GM23338 (cell line): ENCODE measurements around the gene SULT2B1. TPM values are rescaled to one million over a fixed set of nuclear protein-coding genes. Genes with fewer than 3 reads are reported as not detected.
A peak's percentile ranks its signal among the peaks of the same experiment; 100 is the strongest.
"Not testable (repeated sequence)": the region's sequence is repeated elsewhere in the genome, so short reads cannot be mapped to it uniquely, and the experiment has no call there.

Experiments
- ATAC-seq: fragments of 200-7000 bp; cut with Tn5 transposase; 3 replicates; pipeline ENCODE4 v1.9.1; 2020
- DNase-seq: peaks from one replicate; pipeline ENCODE4 v3.0.0-alpha.2; 2015; ENCODE audit warnings: low spot score
- H2AFZ ChIP-seq: fragments of 200-600 bp; sonication (generic); 2 replicates; pipeline ENCODE4 v1.8.0; 2016; ENCODE audit warnings: antibody characterized with exemption, mild to moderate bottlenecking, moderate library complexity
- H3F3A ChIP-seq: fragments of 200-600 bp; sonication (generic); replicated peaks from 2 replicates; pipeline ENCODE4 v1.8.0; 2017; ENCODE audit warnings: antibody characterized with exemption, mixed run types, low read depth
- H3K27ac ChIP-seq: fragments of 200-600 bp; sonication (generic); 2 replicates; pipeline ENCODE4 v1.6.1; 2016; ENCODE audit warnings: low read depth
- H3K27me3 ChIP-seq: fragments of 200-600 bp; sonication (generic); 2 replicates; pipeline ENCODE4 v1.8.0; 2016; ENCODE audit warnings: mild to moderate bottlenecking, mixed run types, moderate library complexity; ENCODE audit not compliant: insufficient read depth
- H3K36me3 ChIP-seq: fragments of 200-600 bp; sonication (generic); 2 replicates; pipeline ENCODE4 v1.8.0; 2016; ENCODE audit warnings: mild to moderate bottlenecking; ENCODE audit not compliant: insufficient read depth
- H3K4me1 ChIP-seq: fragments of 200-600 bp; sonication (generic); 2 replicates; pipeline ENCODE4 v1.8.0; 2016; ENCODE audit warnings: mild to moderate bottlenecking, moderate library complexity; ENCODE audit not compliant: insufficient read depth
- H3K4me2 ChIP-seq: fragments of 200-600 bp; sonication (generic); 2 replicates; pipeline ENCODE4 v1.7.1; 2017; ENCODE audit warnings: mixed run types
- H3K4me3 ChIP-seq: fragments of 200-600 bp; sonication (generic); 2 replicates; pipeline ENCODE4 v1.6.1; 2016; ENCODE audit warnings: mixed run types
- H3K79me2 ChIP-seq: fragments of 200-600 bp; sonication (generic); replicated peaks from 2 replicates; pipeline ENCODE4 v1.8.0; 2017; ENCODE audit warnings: mild to moderate bottlenecking; ENCODE audit not compliant: insufficient read depth
- H3K9me2 ChIP-seq: fragments of 200-600 bp; sonication (generic); 2 replicates; pipeline ENCODE4 v1.8.0; 2017; ENCODE audit not compliant: insufficient read depth
- H4K20me1 ChIP-seq: fragments of 200-600 bp; sonication (generic); replicated peaks from 2 replicates; pipeline ENCODE4 v1.8.0; 2017; ENCODE audit warnings: mild to moderate bottlenecking; ENCODE audit not compliant: insufficient read depth
- H3K27ac Mint-ChIP-seq: 2 replicates; pipeline ENCODE4 v1.8.0; 2020; ENCODE audit warnings: inconsistent platforms, mild to moderate bottlenecking, moderate library complexity, mixed read lengths
- H3K27me3 Mint-ChIP-seq: 3 replicates; pipeline ENCODE4 v1.8.0; 2022; ENCODE audit warnings: low read depth, mild to moderate bottlenecking, moderate library complexity, mixed read lengths, inconsistent platforms; ENCODE audit not compliant: insufficient read depth, poor library complexity
- H3K36me3 Mint-ChIP-seq: 3 replicates; pipeline ENCODE4 v1.8.0; 2021; ENCODE audit warnings: low read depth, mild to moderate bottlenecking, inconsistent platforms, moderate library complexity, mixed read lengths
- H3K4me1 Mint-ChIP-seq: 3 replicates; pipeline ENCODE4 v1.8.0; 2020; ENCODE audit warnings: mild to moderate bottlenecking, inconsistent platforms, mixed read lengths
- H3K4me3 Mint-ChIP-seq: 3 replicates; pipeline ENCODE4 v1.8.0; 2021; ENCODE audit warnings: moderate library complexity, mild to moderate bottlenecking, inconsistent platforms, mixed read lengths
- H3K9me3 Mint-ChIP-seq: 3 replicates; pipeline ENCODE4 v1.8.0; 2020; ENCODE audit warnings: moderate library complexity, mild to moderate bottlenecking, inconsistent platforms, mixed read lengths
- CREB1 ChIP-seq: fragments of 250-450 bp; sonication (Bioruptor Pico); IDR thresholded peaks from 2 replicates; pipeline ENCODE4 v1.5.0; 2020; ENCODE audit warnings: low read depth, mild to moderate bottlenecking, moderate library complexity
- EZH2 ChIP-seq: fragments of 200-600 bp; sonication (generic); IDR thresholded peaks from one replicate; pipeline ENCODE4 v1.8.0; 2017; ENCODE audit warnings: antibody characterized with exemption, mild to moderate bottlenecking, low read depth; ENCODE audit not compliant: unreplicated experiment
- JUNB ChIP-seq: IDR thresholded peaks from one replicate; pipeline ENCODE4 v1.6.1; 2016; ENCODE audit warnings: antibody characterized with exemption; ENCODE audit not compliant: unreplicated experiment
- NANOG ChIP-seq: IDR thresholded peaks from 2 replicates; pipeline ENCODE4 v1.6.1; 2016; ENCODE audit warnings: antibody characterized with exemption, borderline replicate concordance
- STAT1 ChIP-seq: IDR thresholded peaks from one replicate; pipeline ENCODE4 v1.6.1; 2016; ENCODE audit warnings: antibody characterized with exemption; ENCODE audit not compliant: unreplicated experiment
- ZNF114 ChIP-seq: fragments of 250-450 bp; sonication (Bioruptor Pico); IDR thresholded peaks from 2 replicates; pipeline ENCODE4 v1.5.0; 2020; ENCODE audit warnings: mild to moderate bottlenecking, moderate library complexity
- ZNF331 ChIP-seq: fragments of 250-450 bp; sonication (Bioruptor Pico); IDR thresholded peaks from 2 replicates; pipeline ENCODE4 v1.5.0; 2020; ENCODE audit warnings: low read depth, mild to moderate bottlenecking, moderate library complexity
- polyA plus RNA-seq: library from polyadenylated mRNA; unstranded; fragments of >200 nt; fragmentation: Nextera tagmentation; extraction: Ambion mirVana; gene quantifications from 2 replicates; pipeline ENCODE4 v1.2.1, GENCODE V29; 2016
- total RNA-seq: library from RNA; depleted of rRNA; stranded (reverse); fragments of >200 nt; shearing (Covaris generic); gene quantifications from 2 replicates; pipeline ENCODE4 v1.2.3, GENCODE V29; 2014
- TF ChIP-seq, protein P1 (sequence below): IDR thresholded peaks from one replicate; pipeline ENCODE4 v1.6.1; 2018; ENCODE audit warnings: antibody characterized with exemption; ENCODE audit not compliant: unreplicated experiment
- TF ChIP-seq, protein P2 (sequence below): IDR thresholded peaks from 2 replicates; pipeline ENCODE4 v1.6.1; 2016; ENCODE audit warnings: antibody characterized with exemption
- TF ChIP-seq, protein P3 (sequence below), 2 experiments: fragments of 200-600 bp in 1 of 2; sonication (generic) in 1 of 2; conservative IDR thresholded peaks; 2 replicates each; pipeline versions ENCODE4 v1.5.1 to v1.6.1; 2016 to 2017; ENCODE audit warnings: antibody characterized with exemption in 2 of 2, low read depth in 2 of 2, mild to moderate bottlenecking in 2 of 2, moderate library complexity in 1 of 2

SULT2B1 gene
- total and polyA plus RNA-seq, 2 experiments from 2014 or later = 1.3 to 2.5 TPM

DNA sequence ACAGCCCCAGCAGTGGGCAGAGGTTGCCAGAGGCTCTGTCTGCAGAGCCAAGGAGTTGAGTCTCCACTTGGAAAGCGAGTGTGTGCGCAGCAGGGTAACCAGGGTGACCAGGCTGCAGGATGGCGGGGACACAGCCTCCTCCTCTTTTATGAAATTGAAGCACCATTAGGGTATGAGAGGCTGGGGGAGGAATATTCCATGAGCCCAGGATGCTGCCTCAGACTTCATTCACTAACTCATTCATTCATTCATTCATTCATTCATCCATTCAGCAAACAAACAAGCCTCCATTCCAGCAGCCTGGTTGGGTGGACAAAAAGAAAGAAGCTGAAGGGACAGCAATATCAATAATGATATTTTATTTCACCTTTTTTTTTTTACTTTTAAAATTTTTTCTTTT, 33.8 kb upstream of the SULT2B1 start (continued):
- TF ChIP-seq, protein P1, sequence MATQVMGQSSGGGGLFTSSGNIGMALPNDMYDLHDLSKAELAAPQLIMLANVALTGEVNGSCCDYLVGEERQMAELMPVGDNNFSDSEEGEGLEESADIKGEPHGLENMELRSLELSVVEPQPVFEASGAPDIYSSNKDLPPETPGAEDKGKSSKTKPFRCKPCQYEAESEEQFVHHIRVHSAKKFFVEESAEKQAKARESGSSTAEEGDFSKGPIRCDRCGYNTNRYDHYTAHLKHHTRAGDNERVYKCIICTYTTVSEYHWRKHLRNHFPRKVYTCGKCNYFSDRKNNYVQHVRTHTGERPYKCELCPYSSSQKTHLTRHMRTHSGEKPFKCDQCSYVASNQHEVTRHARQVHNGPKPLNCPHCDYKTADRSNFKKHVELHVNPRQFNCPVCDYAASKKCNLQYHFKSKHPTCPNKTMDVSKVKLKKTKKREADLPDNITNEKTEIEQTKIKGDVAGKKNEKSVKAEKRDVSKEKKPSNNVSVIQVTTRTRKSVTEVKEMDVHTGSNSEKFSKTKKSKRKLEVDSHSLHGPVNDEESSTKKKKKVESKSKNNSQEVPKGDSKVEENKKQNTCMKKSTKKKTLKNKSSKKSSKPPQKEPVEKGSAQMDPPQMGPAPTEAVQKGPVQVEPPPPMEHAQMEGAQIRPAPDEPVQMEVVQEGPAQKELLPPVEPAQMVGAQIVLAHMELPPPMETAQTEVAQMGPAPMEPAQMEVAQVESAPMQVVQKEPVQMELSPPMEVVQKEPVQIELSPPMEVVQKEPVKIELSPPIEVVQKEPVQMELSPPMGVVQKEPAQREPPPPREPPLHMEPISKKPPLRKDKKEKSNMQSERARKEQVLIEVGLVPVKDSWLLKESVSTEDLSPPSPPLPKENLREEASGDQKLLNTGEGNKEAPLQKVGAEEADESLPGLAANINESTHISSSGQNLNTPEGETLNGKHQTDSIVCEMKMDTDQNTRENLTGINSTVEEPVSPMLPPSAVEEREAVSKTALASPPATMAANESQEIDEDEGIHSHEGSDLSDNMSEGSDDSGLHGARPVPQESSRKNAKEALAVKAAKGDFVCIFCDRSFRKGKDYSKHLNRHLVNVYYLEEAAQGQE = no peak
- no peak for TF ChIP-seq STAT1
- TF ChIP-seq JUNB = no peak
- no peak for TF ChIP-seq NANOG
- TF ChIP-seq EZH2 = no peak

DNA sequence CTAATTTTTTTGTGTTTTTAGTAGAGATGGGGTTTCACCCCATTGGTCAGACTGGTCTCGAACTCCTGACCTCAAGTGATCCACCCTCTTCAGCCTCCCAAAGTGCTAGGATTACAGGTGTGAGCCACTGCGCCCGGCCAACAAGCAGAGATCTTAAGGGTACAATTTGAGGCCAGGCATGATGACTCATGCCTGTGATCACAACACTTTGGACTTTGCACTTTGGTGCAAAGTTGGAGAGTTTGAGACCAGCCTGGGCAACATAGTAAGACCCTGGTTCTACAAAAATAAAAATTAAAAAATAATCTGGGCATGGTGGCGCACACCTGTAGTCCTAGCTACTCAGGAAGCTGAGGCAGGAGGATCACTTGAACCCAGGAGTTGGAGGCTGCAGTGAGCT, 32.5 kb upstream of the SULT2B1 start:
- H3K36me3 ChIP-seq, H2AFZ ChIP-seq, DNase-seq, H3K79me2 ChIP-seq, H3K4me3 ChIP-seq, H3F3A ChIP-seq, H3K4me1 ChIP-seq, H3K9me2 ChIP-seq, H3K27ac Mint-ChIP-seq, H3K27me3 Mint-ChIP-seq, H3K4me3 Mint-ChIP-seq, H3K9me3 Mint-ChIP-seq, H3K27ac ChIP-seq, H3K36me3 Mint-ChIP-seq, H3K27me3 ChIP-seq, H4K20me1 ChIP-seq, ATAC-seq, H3K4me2 ChIP-seq: not testable (repeated sequence)
- peaks cover 12% of the 10 kb centered on the region for H3K4me1 Mint-ChIP-seq

DNA sequence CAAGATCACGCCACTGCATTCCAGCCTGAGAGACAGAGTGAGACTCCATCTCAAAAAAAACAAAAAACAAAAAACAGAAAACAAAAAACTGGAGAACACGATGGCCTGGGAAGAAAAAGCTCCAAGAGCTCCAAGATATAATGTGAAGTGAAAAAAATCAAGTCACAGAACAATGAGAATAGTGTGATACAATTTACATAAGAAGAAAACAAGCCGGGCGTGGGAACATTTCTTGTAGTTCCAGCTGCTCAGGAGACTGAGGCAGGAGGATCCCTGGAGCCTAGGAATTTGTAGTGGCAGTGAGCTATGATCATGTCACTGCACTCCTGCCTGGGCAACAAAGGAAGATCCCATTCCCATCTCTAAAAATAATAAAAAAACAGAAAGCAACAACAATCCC, 31.8 kb upstream of the SULT2B1 start:
- Histone ChIP-seq H3F3A (0 out of 2 replicates have a peak, but pooled peaks cover 3% of the 10 kb centered on the region), H3K4me1 (no peaks in the 10 kb centered on the region), H3K4me2 (no peak overlapping the region), H3K36me3 (no peaks in the 10 kb centered on the region), H3K4me3 (no peak overlapping the region), H3K79me2 (no peaks in the 10 kb centered on the region), H4K20me1 (no peaks in the 10 kb centered on the region), H2AFZ (no peak overlapping the region), H3K27me3 (no peaks in the 10 kb centered on the region), H3K27ac (no peak overlapping the region), H3K9me2 (no peaks in the 10 kb centered on the region)
- ATAC-seq = peak; percentile 50; the same call in 2 of the 3 replicates
- H3K27ac Mint-ChIP-seq = no peak overlapping the region
- peaks cover 5% of the 10 kb centered on the region; the same call in 1 of the 3 replicates for H3K36me3 Mint-ChIP-seq
- no peak overlapping the region for H3K4me3 Mint-ChIP-seq
- peaks cover 6% of the 10 kb centered on the region for H3K27me3 Mint-ChIP-seq
- peaks cover 12% of the 10 kb centered on the region for H3K4me1 Mint-ChIP-seq
- DNase-seq = peak; percentile 56
- peaks cover 10% of the 10 kb centered on the region for H3K9me3 Mint-ChIP-seq
- TF ChIP-seq CREB1 (CRISPR knock-in tag) (no peak), ZNF114 (CRISPR knock-in tag) (no peak), ZNF331 (no peak), NANOG (no peak), EZH2 (no peak)
- TF ChIP-seq, protein P2, sequence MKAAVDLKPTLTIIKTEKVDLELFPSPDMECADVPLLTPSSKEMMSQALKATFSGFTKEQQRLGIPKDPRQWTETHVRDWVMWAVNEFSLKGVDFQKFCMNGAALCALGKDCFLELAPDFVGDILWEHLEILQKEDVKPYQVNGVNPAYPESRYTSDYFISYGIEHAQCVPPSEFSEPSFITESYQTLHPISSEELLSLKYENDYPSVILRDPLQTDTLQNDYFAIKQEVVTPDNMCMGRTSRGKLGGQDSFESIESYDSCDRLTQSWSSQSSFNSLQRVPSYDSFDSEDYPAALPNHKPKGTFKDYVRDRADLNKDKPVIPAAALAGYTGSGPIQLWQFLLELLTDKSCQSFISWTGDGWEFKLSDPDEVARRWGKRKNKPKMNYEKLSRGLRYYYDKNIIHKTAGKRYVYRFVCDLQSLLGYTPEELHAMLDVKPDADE = no peak
- TF ChIP-seq, protein P3, sequence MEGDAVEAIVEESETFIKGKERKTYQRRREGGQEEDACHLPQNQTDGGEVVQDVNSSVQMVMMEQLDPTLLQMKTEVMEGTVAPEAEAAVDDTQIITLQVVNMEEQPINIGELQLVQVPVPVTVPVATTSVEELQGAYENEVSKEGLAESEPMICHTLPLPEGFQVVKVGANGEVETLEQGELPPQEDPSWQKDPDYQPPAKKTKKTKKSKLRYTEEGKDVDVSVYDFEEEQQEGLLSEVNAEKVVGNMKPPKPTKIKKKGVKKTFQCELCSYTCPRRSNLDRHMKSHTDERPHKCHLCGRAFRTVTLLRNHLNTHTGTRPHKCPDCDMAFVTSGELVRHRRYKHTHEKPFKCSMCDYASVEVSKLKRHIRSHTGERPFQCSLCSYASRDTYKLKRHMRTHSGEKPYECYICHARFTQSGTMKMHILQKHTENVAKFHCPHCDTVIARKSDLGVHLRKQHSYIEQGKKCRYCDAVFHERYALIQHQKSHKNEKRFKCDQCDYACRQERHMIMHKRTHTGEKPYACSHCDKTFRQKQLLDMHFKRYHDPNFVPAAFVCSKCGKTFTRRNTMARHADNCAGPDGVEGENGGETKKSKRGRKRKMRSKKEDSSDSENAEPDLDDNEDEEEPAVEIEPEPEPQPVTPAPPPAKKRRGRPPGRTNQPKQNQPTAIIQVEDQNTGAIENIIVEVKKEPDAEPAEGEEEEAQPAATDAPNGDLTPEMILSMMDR (conservative IDR thresholded peaks at IDR 0.05; ENCODE audit: low read depth in 2 of 2) = no peak
